Measurements from ENCODE around the gene ADGRL2.

ADGRL2 gene

GRCh38 chr1:81907575-81907974 lies 106.8 kb downstream of the ADGRL2 start:
- Histone ChIP-seq H2BK15ac (ENCODE audit: low read length) (no peak overlapping the region), H3K9ac (ENCODE audit: low read depth, low read length, poor library complexity) (no peak overlapping the region), H3K4me3 (ENCODE audit: low read length in 2 of 2) (no peak overlapping the region), H4K8ac (ENCODE audit: low read depth, low read length) (no peak overlapping the region), H3K14ac (ENCODE audit: low read length) (no peak overlapping the region), H3K27me3 (ENCODE audit: control insufficient read depth in 3 of 3, insufficient read depth in 3 of 3, low read depth in 1 of 3, low read length in 3 of 3) (no peaks in the 10 kb centered on the region), H2AK5ac (ENCODE audit: low read depth, low read length) (no peak overlapping the region), H2BK12ac (ENCODE audit: low read length) (no peak overlapping the region), H3K18ac (ENCODE audit: low read length) (no peak overlapping the region), H4K91ac (ENCODE audit: low read depth, low read length, poor library complexity) (no peak overlapping the region), H3K4me2 (ENCODE audit: insufficient read depth, low read length, poor library complexity, severe bottlenecking) (no peak overlapping the region), H3K36me3 (replicated peaks in 1 of 2; ENCODE audit: control insufficient read depth in 2 of 2, insufficient read depth in 2 of 2, low read length in 2 of 2) (peaks cover 4 to 89% of the 10 kb centered on the region in 2 donors), H2AFZ (ENCODE audit: low read length) (no peak overlapping the region), H2BK120ac (ENCODE audit: low read depth, low read length) (no peak overlapping the region), H3K4ac (ENCODE audit: low read length) (no peak overlapping the region), H3K27ac (replicated peaks; ENCODE audit: low read length) (no peak overlapping the region), H3K23ac (ENCODE audit: low read depth, low read length, poor library complexity) (no peak overlapping the region), H3K9me3 (replicated peaks in 1 of 2; ENCODE audit: control insufficient read depth in 2 of 2, insufficient read depth in 1 of 2, low read depth in 1 of 2, low read length in 2 of 2) (no peaks in the 10 kb centered on the region), H2BK5ac (ENCODE audit: low read length) (no peak overlapping the region), H3K79me1 (ENCODE audit: low read depth, low read length) (peaks cover 4% of the 10 kb centered on the region), H3K4me1 (ENCODE audit: control insufficient read depth in 2 of 2, insufficient read depth in 1 of 2, low read depth in 1 of 2, low read length in 2 of 2) (peaks cover 0 to 4% of the 10 kb centered on the region in 2 donors)
- no peak for DNase-seq (ENCODE audit: low spot score)
- WGBS, 2 donors (ENCODE audit: extremely low coverage in 2 of 2, insufficient read length in 2 of 2, insufficient replicate concordance in 1 of 2) = no CpG with 5 or more reads among the region's 2 CpGs

- Histone ChIP-seq H2BK5ac (ENCODE audit: low read length) (no peak overlapping the region), H2BK120ac (ENCODE audit: low read depth, low read length) (no peak overlapping the region), H4K91ac (ENCODE audit: low read depth, low read length, poor library complexity) (no peak overlapping the region), H3K23ac (ENCODE audit: low read depth, low read length, poor library complexity) (no peak overlapping the region), H3K27ac (replicated peaks; ENCODE audit: low read length) (no peak overlapping the region), H3K9ac (ENCODE audit: low read depth, low read length, poor library complexity) (no peak overlapping the region), H3K9me3 (replicated peaks in 1 of 2; ENCODE audit: control insufficient read depth in 2 of 2, insufficient read depth in 1 of 2, low read depth in 1 of 2, low read length in 2 of 2) (no peaks in the 10 kb centered on the region), H2AK5ac (ENCODE audit: low read depth, low read length) (no peak overlapping the region), H3K36me3 (replicated peaks in 1 of 2; ENCODE audit: control insufficient read depth in 2 of 2, insufficient read depth in 2 of 2, low read length in 2 of 2) (peaks cover 3 to 98% of the 10 kb centered on the region in 2 donors), H3K4me3 (ENCODE audit: low read length in 2 of 2) (no peak overlapping the region), H3K4ac (ENCODE audit: low read length) (no peak overlapping the region), H2BK12ac (ENCODE audit: low read length) (no peak overlapping the region), H4K8ac (ENCODE audit: low read depth, low read length) (no peak overlapping the region), H3K4me2 (ENCODE audit: insufficient read depth, low read length, poor library complexity, severe bottlenecking) (no peak overlapping the region), H3K4me1 (ENCODE audit: control insufficient read depth in 2 of 2, insufficient read depth in 1 of 2, low read depth in 1 of 2, low read length in 2 of 2) (no peaks in the 10 kb centered on the region), H2BK15ac (ENCODE audit: low read length) (no peak overlapping the region), H3K79me1 (ENCODE audit: low read depth, low read length) (peaks cover 3% of the 10 kb centered on the region), H3K18ac (ENCODE audit: low read length) (no peak overlapping the region), H3K27me3 (ENCODE audit: control insufficient read depth in 3 of 3, insufficient read depth in 3 of 3, low read depth in 1 of 3, low read length in 3 of 3) (no peaks in the 10 kb centered on the region), H3K14ac (ENCODE audit: low read length) (no peak overlapping the region), H2AFZ (ENCODE audit: low read length) (no peak overlapping the region)
- DNase-seq (ENCODE audit: low spot score) = no peak
- WGBS, 2 donors (ENCODE audit: extremely low coverage in 2 of 2, insufficient read length in 2 of 2, insufficient replicate concordance in 1 of 2) = no CpG with 5 or more reads among the region's 3 CpGs
These were observed 111.6 kb downstream of the ADGRL2 start for GRCh38 chr1:81912383-81912782.

- Histone ChIP-seq H3K36me3 (replicated peaks in 1 of 2; ENCODE audit: control insufficient read depth in 2 of 2, insufficient read depth in 2 of 2, low read length in 2 of 2) (peaks cover 0 to 76% of the 10 kb centered on the region in 2 donors), H2BK120ac (ENCODE audit: low read depth, low read length) (no peak overlapping the region), H3K79me1 (ENCODE audit: low read depth, low read length) (peaks cover 3% of the 10 kb centered on the region), H3K27ac (replicated peaks; ENCODE audit: low read length) (no peak overlapping the region), H3K4me1 (ENCODE audit: control insufficient read depth in 2 of 2, insufficient read depth in 1 of 2, low read depth in 1 of 2, low read length in 2 of 2) (peaks cover 3 to 12% of the 10 kb centered on the region in 2 donors), H3K4me3 (ENCODE audit: low read length in 2 of 2) (no peak overlapping the region), H3K9ac (ENCODE audit: low read depth, low read length, poor library complexity) (no peak overlapping the region), H2AK5ac (ENCODE audit: low read depth, low read length) (no peak overlapping the region), H3K4me2 (ENCODE audit: insufficient read depth, low read length, poor library complexity, severe bottlenecking) (no peak overlapping the region), H2AFZ (ENCODE audit: low read length) (no peak overlapping the region), H3K14ac (ENCODE audit: low read length) (no peak overlapping the region), H2BK5ac (ENCODE audit: low read length) (no peak overlapping the region), H3K18ac (ENCODE audit: low read length) (no peak overlapping the region), H4K8ac (ENCODE audit: low read depth, low read length) (no peak overlapping the region), H3K9me3 (replicated peaks in 1 of 2; ENCODE audit: control insufficient read depth in 2 of 2, insufficient read depth in 1 of 2, low read depth in 1 of 2, low read length in 2 of 2) (no peaks in the 10 kb centered on the region), H3K4ac (ENCODE audit: low read length) (no peak overlapping the region), H2BK12ac (ENCODE audit: low read length) (no peak overlapping the region), H4K91ac (ENCODE audit: low read depth, low read length, poor library complexity) (no peak overlapping the region), H3K23ac (ENCODE audit: low read depth, low read length, poor library complexity) (no peak overlapping the region), H2BK15ac (ENCODE audit: low read length) (no peak overlapping the region), H3K27me3 (ENCODE audit: control insufficient read depth in 3 of 3, insufficient read depth in 3 of 3, low read depth in 1 of 3, low read length in 3 of 3) (no peaks in the 10 kb centered on the region)
- no peak for DNase-seq (ENCODE audit: low spot score)
- no CpG with 5 or more reads among the region's 3 CpGs for WGBS, 2 donors (ENCODE audit: extremely low coverage in 2 of 2, insufficient read length in 2 of 2, insufficient replicate concordance in 1 of 2)
These were observed 115.2 kb downstream of the ADGRL2 start for GRCh38 chr1:81915937-81916336.

- Histone ChIP-seq H3K27me3 (ENCODE audit: control insufficient read depth in 3 of 3, insufficient read depth in 3 of 3, low read depth in 1 of 3, low read length in 3 of 3) (no peaks in the 10 kb centered on the region), H2BK120ac (ENCODE audit: low read depth, low read length) (no peak overlapping the region), H2BK15ac (ENCODE audit: low read length) (no peak overlapping the region), H2BK12ac (ENCODE audit: low read length) (no peak overlapping the region), H3K4me3 (ENCODE audit: low read length in 2 of 2) (no peak overlapping the region), H2AK5ac (ENCODE audit: low read depth, low read length) (no peak overlapping the region), H3K9ac (ENCODE audit: low read depth, low read length, poor library complexity) (no peak overlapping the region), H3K27ac (replicated peaks; ENCODE audit: low read length) (no peak overlapping the region), H3K79me1 (ENCODE audit: low read depth, low read length) (peaks cover 3% of the 10 kb centered on the region), H3K4ac (ENCODE audit: low read length) (no peak overlapping the region), H2AFZ (ENCODE audit: low read length) (no peak overlapping the region), H3K4me1 (ENCODE audit: control insufficient read depth in 2 of 2, insufficient read depth in 1 of 2, low read depth in 1 of 2, low read length in 2 of 2) (peaks cover 5 to 21% of the 10 kb centered on the region in 2 donors), H3K4me2 (ENCODE audit: insufficient read depth, low read length, poor library complexity, severe bottlenecking) (no peak overlapping the region), H3K9me3 (replicated peaks in 1 of 2; ENCODE audit: control insufficient read depth in 2 of 2, insufficient read depth in 1 of 2, low read depth in 1 of 2, low read length in 2 of 2) (no peaks in the 10 kb centered on the region), H4K8ac (ENCODE audit: low read depth, low read length) (no peak overlapping the region), H3K23ac (ENCODE audit: low read depth, low read length, poor library complexity) (no peak overlapping the region), H3K14ac (ENCODE audit: low read length) (no peak overlapping the region), H4K91ac (ENCODE audit: low read depth, low read length, poor library complexity) (no peak overlapping the region), H2BK5ac (ENCODE audit: low read length) (no peak overlapping the region), H3K18ac (ENCODE audit: low read length) (no peak overlapping the region), H3K36me3 (replicated peaks in 1 of 2; ENCODE audit: control insufficient read depth in 2 of 2, insufficient read depth in 2 of 2, low read length in 2 of 2) (peaks cover 0 to 75% of the 10 kb centered on the region in 2 donors)
- DNase-seq (ENCODE audit: low spot score) = peak; percentile 79
- WGBS, 2 donors (ENCODE audit: extremely low coverage in 2 of 2, insufficient read length in 2 of 2, insufficient replicate concordance in 1 of 2) = no CpG with 5 or more reads among the region's 6 CpGs
These were observed 119.6 kb downstream of the ADGRL2 start for GRCh38 chr1:81920245-81920740.

Measured in neuronal stem cell (in vitro differentiated cells).